GM21786 (cell line): ENCODE measurements around the gene TNFRSF13B.
A peak's percentile ranks its signal among the peaks of the same experiment; 100 is the strongest.
"Not testable (repeated sequence)": the region's sequence is repeated elsewhere in the genome, so short reads cannot be mapped to it uniquely, and the experiment has no call there.

Source experiments
- ATAC-seq: cut with Tn5 transposase; IDR thresholded peaks from one replicate; pipeline ENCODE4 v1.9.1; 2021; ENCODE audit not compliant: unreplicated experiment

The TNFRSF13B gene

DNA sequence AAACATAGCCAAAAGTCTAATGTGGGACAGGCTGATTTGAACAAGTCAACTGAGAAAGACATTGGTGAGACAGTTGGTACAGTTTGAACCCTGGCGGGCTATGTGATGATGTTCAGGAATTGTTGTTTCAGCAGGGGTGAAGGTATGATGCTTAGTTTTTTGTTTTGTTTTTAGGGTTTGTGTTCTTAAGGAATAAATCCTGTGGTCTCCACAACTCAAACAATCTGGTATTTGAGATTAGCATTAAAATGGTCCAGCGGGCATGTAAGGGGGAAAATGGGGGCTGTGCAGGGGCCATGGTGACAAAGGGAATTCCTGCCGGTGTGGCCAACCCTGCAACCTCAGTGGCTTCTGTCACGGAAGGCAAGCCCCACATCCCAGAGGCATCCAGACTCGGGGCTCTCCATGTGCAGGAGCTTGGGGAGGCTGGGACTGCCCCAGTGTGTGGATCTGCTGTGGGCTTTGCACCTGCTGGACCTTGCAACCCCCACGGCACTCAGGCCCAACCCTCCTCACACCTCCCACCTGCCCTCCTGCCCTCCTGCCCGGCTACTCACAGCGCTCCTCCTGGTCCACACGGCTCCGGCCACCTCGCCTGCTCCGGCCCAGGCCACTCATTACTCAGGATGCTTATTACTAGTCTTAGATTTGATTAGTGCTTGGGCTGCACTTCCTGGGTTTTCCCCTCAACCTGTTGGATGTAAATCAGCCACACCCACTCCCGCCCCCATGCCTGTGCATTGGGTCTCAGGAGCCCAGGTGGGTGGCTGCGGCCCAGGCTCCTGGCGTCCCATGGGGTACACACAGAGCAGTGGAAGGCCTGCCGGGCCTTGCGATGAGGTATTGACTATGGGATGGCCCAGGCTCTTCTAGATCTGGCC is at the start of gene TNFRSF13B:
TSS of gene TNFRSF13B (minus strand) at position 661 of the 881 bp plus-strand sequence. CDS start at position 618, 43 bp downstream.
- ATAC-seq, result peak; percentile 31

DNA sequence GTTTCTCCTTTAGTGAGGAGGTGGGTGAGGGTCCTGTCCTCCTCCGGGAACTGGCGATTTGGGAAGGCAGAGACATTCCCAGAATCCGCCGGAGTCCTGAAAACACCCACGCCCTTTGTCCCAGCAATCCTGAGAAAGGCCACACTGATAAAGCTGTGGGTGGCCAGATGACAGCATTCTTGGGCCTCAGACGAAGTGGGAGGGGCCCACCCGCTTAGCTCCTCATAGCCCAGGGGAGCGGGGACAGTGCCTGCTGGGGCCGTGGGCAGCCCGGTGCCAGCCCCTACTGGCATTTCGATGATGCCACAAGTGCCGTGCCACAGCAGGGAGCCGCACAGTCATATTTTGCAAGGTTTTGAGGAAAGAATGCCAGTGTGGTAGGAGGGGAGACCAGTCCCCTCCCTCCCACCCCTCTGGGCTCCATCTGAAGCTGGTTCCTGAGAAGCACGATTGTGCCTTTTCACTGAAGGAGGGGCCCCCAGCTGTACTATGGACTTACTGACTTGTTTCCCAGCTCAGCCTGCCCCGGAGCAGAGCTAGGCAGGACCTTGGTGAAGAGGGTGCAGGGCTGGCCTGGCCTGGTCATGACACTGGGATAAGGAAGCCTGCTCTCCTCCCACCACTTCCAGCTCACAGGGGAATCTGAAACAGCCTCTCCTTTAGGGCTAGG is 49.4 kb upstream of the TNFRSF13B start:
- ATAC-seq, result no peak

DNA sequence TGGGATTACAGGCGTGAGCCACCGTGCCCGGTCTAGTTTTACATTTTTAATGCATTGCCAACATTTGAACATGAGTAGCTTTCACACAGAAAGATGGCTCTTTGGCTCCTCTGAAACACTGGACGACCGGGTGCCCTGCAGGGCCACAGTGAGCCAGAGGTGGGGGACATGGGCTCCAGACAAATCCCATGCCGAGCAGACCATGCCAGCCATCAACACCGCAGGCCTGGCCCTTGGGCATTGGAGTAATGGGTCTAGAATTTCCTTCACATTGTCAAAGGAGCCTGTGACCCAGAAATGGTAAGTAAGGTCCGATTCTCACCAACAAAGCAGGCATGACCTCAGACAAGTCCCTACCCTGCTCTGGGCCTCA is 48.9 kb upstream of the TNFRSF13B start:
- ATAC-seq, result no peak

DNA sequence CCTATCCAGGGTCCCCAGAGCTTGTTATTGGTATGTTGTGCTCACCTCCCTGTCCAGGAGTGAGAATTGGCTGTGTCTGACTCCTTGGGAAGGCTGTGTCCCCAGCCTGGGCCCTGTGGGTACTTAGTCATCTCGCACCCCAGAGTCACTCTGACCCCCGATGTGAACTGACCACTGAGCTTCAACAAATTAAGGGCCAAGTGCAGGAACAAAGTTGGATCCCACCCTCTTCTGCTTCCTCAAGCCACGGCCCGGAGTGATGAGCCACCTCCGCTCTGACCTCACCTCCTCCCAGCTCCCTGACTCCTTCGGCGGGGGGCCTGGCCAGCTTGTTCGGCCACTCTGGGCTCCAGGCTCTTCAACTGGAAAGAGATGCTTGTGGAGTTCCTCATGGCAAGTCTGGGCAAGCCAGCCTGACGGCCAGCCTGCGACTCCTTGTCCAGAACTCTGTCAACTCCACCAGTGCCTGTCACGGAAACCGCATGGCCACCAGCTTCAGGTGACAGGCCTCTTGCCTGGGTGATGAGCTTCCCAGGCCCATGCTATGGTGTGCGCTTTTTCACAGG is 48.1 kb upstream of the TNFRSF13B start:
- no peak for ATAC-seq

DNA sequence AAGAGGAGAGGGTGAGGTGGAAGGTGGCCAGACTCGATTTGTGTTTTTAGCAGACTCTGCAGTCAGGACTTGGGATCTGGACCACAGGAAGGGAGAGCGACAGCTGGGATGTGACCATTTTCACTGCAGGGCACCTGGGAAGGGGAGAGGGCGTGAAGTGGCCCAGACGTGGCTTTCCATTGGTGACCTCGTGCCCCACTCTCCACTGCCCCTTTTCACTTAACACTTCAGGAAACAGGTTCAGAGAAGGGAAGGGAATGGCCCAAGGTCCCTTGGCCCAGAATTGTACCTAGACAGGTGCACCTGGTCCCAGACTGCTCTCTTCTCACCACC is 47.5 kb upstream of the TNFRSF13B start:
- ATAC-seq, result no peak

DNA sequence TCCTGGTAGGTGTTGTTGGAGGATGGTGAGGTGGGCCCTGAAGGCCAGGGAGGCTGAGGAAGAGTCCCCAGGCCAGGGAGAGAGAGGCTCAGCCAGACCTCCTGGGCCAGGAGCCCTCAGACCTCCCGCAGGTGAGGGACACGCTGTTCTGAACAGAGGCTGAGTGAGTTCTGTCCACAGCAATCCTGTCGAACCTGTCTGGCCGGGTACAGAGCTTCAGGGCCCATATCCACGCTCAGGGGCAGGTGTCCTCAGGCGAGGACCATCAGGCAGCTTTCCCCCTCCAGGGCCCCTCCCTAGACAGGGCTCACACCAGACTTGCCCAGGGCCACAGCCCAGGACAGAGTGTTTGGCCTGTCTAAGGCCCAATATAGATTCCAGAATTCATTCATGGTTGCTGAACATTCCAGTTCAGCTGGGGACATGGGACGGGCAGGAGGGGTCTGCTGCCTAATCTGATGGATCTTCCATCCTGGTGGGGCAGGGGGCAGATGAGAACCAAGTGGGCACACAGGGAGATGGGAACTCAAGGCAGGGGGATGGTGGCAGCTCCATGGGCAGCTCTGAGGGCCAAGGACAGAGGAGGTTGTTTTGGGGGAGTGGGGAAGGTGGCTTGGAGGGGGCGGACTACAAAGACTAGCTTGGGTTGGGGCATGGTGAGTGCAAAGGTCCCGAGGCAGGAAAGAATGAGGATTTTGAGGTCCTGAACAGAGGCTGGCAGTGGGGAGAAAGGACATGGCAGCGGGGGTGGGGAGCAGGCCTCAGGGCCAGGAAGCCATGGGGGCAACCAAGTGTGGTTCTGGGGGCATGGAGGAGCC is 46.9 kb upstream of the TNFRSF13B start:
- no peak for ATAC-seq

DNA sequence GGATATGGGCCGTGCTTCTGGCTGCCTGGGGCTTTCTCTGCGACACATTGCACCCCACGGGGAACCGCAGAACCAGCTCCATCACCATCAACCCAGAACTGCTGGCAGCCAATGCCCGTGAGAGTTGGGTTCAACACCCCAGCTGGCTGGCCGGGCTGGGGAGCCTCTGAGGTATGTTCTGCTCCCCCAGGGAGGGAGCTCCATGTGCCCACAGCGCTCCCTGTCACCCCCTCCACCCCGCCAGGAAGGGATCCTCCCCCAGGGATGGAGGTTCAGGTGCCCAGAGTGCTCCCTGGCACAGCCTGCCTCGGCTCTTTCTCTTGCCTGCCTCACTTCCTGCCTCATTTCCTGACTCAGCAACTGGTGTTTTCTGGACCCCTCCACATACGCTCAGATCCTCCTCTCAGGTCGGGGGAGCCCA is 46.1 kb upstream of the TNFRSF13B start:
- ATAC-seq, result no peak

DNA sequence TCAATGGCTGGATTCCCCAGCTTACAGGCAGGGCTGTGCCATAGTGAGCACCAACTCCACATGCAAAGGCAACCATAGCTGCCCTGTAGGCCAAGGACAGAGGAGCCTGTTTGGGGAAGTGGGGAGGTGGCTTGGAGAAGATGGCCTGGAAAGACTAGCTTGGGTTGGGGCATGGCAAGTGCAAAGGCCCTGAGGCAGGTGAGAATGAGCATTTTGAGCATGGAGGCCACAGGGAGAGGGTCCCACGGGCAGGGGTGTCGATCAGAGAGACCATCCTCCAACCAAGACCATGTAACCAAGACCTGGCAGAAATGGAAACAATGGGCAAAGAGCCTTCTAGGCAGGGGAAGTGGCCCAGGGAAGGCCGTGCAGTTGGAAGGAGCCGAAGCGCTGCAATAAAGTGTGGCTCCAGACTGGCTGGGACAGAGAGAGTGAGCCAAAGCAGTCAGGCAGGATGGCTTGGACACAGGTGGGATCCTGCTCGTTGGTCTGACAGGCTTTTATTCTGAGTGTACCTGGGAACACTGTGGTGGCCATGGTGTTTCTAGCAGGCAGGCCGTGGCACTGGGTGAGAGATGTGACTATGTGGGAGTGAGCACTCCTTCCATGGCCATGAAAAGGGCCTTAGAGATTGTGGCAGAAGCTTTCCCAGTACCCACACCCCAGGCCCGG is 45.6 kb upstream of the TNFRSF13B start:
- ATAC-seq, result no peak

DNA sequence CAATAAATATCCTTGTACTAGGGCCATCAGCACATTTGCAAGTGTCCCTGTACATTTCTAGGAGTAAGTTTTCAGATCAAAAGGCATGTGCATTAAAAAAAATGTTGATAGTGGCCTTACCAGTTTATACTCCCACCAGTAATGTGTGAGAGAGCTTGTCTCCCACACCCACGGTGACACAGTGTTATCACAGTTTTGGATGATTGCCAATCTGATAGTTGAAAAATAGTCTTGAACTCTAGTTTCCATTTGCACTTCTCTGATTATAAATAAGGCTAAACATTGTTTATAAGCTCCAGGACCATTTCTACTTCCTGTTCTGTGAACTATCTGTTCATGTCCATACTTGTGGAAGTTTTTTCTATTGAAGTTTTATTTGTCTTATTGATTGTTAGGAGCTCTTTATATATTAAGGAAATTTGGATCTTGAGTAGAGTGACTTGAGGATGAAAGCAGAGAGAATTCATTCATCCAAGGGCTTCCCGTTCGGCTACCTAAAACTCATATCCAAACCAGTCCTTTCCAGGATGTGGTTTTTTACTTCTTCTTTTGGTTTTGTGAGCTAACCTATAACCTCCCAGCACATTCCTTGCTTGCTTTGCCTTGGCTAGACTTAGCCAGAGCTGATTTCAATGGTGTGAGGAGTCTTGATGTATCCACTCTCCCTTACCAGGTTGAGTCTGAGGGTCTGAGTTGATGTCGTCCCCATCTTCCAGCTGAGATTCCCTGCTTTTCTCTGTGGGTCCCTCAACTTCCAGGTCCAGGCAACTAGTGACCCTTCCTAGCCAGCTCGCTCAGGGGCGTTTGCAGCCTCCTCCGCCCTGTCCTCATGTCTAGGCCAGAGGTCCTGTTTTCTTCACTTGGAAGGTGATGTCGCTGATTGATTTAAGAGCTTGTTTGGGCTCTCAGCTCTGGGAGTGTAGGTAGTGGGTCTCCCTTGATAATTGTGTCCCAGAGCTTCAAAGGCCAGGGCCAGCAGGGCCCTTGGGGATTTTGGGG is 44.6 kb upstream of the TNFRSF13B start:
- ATAC-seq, result not testable (repeated sequence)

DNA sequence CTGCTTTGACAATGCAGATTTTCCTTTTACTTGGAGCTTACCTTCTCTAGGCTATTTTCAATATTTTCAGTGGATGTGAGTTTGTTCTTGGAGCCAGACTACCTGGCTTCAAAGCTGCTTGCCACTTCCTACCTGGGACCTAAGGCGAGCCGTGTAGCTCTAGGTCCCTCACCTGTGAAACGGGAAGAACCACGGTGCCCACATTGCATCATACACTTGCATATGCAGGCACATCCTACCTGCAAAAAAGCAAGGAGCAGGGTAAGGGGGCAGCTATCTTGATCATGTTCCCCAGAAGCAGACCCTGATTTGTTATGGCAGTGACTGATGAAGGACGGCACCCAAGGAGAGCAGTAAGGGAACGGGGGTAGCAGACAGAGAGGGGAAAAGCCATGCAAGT is 43.3 kb upstream of the TNFRSF13B start:
- no peak for ATAC-seq

DNA sequence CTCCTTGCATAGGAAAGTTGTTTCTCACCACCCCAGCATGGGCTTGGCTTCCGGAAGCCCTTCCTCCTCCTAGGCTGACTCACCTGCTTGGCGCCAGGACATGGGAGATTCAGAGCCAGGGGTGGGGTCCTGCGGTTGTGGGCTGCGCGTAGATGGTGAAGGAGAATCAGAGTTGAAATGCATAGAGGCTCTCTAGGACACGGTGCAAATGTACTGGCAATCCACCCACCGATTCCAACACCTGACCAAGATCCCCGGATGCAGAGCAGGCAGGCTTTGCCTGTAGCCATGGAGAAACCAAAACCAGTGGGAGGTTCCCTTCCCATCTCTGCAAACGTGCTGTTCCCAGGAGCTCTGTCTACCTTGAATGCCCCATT is 42.8 kb upstream of the TNFRSF13B start:
- ATAC-seq, result not testable (repeated sequence)

DNA sequence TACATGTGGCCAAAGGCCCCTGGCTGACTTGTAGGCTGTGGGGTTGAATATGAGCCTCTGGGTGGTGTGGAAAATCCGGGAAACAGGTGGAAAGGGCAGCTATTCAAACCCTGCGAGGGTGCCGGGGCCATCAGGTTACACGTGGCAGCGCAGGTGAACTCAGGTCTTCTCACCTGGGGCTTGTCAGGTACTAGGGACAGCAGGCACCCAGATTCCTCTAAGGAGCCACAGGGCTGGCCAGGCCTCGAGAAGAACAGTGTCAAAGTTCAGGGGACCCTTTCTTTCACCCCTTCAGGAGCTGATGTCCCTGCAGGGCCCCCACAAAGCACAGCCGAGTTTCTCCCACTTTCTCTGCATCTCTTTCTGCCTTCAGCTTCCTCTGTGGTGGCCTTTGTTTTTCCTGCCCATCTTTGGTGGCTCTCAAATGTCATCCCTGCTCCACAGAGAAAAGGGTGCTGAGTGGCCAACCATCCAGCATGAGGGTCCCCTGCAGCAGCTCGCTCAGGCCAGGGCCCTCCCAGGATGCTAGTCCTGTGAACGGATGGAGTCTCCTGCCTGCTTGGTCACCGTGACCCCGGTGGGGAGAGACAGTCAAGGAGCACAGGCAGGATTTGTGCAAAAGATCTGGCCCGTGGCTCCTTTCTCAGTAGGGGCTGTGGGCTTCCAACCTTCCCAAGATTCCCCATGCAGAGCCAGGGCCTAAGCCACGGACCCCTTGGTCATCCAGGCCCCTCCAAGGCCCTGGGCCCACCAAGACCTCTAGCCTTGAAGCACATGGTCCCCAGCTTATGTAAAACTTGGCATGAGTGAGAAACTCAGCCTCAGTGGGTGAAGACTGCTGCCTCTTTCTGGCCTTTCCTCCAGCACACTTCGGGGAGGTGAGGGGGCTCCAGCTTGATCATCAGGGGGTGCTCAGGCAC is 42.2 kb upstream of the TNFRSF13B start:
- not testable (repeated sequence) for ATAC-seq

DNA sequence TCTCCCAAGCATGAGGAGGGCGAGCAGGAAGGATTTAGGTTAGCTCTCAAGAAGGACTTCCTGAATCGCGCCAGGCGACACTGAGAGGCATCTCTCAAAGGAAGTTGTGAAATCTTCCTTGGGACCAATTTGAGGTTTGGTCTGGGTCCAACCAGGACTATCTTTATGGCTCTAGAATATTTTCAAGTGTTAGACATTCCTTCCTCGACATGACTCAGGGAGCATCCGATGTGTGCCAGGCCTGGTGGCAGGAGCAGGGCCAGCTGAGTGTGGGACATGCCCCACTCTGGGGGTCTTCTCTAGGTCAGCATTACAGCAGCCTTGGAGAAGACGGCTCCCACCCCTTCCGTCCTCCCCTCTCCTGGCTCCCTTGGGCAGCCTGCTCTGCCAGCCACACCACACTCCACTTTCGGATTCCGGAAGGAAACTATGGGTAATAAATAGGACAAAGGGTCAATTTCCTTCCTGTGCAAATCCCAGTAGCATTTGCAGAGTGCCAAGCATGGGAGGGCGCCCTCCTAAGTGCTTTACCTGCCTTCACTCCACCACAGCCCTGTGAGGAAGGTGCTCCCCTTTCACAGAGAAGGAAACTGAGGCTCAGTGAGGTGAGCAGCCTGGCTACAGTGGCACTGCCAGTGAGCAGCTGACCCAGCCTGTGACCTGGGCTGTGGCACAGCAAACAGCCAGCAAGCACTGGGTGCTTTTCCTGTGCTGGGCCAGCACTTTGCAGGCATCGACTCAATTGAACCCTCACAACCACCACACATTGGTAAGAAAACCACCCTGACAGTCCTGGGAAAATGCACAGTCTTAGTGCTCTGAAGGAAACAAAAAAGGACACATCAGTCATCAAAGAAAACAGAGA is 39.4 kb upstream of the TNFRSF13B start:
- ATAC-seq, result not testable (repeated sequence)

DNA sequence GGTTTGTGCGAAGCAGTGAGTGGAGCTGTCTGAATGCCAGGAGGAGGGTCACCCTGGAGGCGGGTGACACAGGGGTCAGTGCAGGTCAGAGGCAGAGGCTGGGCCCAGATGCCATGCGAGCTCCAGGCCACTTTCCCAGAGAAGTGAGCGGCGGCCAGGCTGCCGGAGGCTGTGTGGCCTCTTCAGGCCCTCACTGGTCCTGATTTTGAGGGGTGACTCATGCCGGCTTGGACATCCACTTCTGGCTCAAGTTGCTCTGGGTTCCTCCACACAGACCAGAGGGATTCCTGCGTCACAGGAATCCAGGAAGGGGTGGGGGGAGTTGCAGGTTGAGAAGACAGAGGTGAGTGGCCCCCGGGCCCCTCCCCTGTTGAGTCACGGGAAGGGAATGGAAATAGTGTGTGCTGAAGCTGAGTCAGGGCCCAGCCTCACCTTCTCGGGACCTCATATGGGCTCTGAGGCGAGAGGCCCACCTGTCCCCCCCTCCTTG is 38.7 kb upstream of the TNFRSF13B start:
- ATAC-seq, result not testable (repeated sequence)

DNA sequence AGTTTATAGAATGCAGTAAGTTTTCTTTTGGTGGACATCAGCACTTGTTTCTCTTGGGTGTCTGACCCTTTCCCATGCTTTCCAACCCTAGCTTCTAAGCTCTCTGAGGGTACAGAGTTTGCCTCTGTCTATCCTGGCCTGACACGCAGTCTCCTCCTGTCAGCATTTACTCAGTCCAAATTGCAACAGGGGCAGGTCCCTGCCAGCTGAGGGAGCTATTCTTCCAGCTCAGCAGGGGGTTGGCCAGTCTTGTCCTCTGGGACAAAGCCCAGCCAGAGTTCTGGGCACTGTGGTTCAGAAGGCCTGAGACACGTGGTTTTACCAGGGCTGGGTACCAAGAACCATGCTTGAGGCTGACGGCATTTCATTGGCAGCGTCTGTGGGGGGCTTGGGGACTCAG is 38.1 kb upstream of the TNFRSF13B start:
- ATAC-seq, result not testable (repeated sequence)

DNA sequence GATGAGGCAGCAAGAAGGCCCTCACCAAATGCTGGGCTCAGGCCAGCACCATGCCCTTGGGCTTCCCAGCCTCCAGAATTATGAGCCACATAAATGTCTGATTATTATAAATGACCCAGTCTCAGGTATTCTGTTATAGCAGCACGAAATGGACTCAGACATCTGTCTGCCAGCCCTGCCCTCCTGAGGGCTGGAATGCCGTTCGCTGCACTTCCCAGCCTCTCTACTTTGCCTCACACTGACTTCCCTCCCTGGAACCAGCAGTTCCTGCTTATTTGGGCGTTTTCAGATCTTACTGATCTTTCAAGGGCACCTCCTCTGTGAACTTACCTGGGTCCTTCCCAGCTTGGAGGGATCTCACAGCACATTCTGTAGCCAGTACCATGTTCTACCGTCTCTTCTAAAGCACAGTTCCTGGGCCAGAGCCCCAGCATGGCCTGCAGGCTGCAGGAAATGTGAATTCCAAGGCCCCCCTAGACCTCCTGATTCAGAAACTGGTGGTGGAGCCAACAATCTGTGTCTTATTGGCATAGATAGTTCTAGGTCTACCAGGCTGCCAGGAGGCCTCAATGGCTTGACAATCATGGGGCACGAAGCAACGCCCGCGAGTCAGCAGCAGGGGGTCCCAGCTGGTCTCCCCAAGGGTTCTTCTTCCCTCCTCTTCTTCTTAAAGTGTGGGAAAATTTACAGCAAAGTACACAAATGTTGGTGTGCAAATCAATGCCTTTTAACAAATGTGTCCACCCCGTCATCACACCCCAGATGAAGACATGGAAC is 36.9 kb upstream of the TNFRSF13B start:
- ATAC-seq, result not testable (repeated sequence)
